ENCODE data around the gene EVX1.

The EVX1 gene

GRCh38 chr7:27242555-27243339 is at the start of gene EVX1:
EVX1 (plus strand) TSS chr7:27242802; CDS start chr7:27243031, 229 bp downstream.
- DNase-seq (ENCODE audit: low read depth in 3 of 3), result peak in 1 of 3 experiments; percentile 41

DNA sequence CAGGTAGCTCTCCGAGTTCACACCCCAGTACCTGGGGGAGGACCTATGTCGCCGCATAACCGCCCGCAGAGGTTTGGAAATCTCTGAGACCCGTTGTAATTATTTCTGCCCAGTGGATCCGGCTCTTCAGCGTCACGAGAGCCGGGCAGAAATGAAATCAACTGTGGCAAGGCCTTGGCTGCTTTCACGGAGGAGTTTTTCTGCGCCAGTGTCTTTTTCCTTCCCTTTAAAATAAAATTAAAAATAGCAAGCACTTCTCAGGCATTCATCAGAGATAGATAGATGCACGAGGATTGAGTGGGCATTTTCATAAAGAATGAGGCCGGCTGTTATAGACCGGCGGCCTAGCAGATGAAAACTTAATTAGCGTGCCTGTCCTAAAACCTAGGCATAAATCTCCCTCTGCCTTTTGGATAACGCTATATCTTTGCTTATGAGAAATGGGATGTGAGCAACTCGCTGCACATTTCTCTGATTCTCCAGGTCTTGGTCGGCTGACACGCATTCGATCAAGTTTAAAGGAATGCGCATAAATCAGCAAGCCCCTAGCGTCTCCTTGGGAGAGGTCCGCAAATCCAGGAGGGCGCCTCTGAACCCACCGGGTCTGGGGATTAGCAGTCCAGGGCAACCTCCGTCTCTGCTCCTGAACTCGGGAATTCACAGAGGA is 49.1 kb upstream of the EVX1 start:
- no peak for DNase-seq (ENCODE audit: low read depth in 3 of 3)

GRCh38 chr7:27194002-27194352 is 48.6 kb upstream of the EVX1 start:
- DNase-seq (ENCODE audit: low read depth in 3 of 3), result no peak

DNA sequence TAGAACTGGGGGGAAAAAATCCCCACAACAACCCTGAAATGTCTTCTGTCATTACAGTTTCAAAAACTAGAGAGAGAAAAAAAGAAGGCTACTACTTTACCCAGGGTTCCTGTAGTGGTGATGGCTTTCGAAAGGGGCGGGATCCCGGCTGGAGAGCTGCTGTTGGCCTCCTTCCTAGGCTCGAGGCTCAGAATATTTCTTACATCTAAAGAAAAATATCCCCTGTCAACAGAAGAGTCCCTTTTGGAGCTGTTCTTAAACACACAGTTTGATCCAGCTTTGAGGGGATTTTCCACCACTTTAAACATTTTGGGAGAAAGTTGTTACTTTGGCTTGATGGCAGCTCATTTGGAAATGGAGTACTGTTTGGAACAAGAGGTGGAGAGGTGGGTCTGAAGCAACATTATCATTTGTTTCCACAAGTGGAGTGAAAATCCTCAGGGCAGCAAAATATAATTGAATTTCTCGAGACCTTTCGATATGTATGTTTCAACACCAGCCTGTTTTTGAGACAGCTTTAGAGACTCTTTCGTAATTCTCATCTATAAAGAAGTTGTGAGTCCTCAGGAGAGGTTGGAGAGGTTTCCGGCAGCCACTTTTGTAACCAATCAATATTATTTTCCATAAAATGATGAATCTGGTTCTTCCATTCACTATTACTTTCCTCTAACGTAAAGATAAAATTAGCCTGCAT is 47.8 kb upstream of the EVX1 start:
- no peak for DNase-seq (ENCODE audit: low read depth in 3 of 3)

DNA sequence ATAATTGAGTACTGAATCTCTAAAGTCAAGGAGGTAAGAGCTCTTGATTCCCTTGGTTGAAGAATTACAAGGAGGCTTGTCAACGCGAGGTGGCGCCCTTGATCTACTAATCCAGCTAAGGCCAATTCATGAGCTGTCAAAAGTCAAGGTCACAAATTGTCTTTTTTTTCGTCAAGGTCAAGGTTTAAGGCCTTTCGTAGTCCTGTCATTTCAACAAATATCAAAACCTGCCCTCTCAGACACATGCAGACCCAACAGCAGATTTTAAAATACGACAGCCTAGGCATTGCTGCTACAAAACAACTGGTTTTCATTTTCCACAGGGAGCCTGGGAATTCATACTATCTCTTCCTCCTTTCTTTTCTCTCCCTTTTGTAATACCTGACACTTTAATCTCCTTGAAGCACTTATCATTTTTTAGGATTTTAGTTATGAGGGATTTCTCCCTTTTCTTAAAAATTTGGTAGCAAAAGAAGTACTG is 46.3 kb upstream of the EVX1 start:
- peak; percentile 60 to 83 (median 78) for DNase-seq (ENCODE audit: low read depth in 3 of 3)

- DNase-seq (ENCODE audit: low read depth in 3 of 3), result no peak
Observed at GRCh38 chr7:27197137-27198042, 45.2 kb upstream of the EVX1 start.

DNA sequence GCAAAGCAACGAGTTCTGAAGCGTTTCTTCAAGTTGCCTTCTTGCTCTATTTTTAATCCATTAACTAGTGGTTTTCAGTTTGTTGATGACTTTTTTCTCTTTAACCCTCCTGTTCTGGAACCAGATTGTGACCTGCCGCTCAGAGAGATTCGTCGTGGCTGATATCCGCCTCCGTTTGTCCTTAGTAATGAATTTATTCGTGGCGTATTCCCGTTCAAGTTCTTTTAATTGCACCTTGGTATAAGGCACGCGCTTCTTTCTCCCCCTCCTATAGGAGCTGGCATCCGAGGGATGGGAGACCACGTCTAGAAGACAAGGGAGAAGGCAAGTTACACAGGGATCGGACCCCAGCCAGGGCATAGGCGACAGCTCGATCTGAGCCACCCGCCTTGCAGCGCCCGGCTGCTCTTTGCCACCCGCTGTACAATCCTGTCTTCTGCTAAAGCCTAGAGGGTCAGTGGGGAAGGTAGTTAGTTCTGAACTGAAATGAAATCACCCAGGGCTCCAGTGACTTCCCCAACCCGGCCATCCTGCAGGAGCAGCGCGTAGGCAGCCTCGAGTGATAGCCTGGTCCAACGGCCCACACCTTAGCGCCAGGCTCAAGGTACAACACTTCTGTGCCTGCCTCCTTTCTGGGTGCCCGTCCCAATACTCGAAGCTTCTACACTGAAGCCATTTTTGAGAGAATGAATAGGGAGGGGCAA is 44.3 kb upstream of the EVX1 start:
- DNase-seq (ENCODE audit: low read depth in 3 of 3), result no peak

DNA sequence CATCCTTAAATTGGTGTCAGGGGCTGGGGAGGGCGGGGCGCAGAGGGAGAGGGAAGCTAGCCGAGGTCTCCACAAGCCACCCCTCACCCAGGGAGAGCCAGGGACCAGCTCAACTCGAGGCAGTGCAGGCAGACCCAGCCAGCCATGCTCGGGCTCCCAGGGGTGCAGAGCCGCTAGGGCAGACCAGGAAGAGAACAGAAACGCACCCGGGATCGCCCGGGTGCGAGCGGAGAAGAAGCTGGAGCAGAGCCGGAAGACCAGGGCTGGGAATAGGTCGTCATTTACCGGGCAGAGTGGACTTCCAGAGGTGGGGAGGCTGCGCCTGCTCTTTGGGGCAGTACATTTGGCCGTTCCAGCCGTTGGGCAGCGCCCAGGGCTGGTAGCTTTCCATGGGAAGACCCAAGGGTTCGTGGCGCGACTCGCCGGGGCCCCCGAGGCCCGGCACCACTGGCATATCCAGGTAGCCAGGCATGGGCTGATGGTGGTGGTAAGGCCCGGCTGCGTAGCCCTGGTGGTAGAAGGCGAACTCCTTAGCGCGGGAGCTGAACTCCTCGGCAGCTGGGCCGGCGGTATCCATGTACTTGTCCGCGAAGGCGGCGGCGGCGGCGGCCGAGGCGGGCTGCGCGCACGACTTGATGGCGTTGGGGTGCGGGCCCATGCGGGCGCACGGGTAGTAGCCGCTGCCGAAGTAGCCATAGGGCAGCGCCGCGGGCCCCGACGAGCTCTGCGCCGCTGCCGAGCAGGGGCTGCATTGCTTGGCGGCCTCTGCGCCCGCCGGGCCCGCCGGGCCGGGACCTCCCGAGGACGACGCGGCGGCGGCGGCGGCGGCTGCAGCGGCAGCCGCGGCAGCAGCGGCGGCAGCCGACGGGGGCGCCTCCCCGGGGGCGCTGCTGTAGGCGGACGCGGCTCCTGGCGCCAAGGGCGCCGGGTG is 43.5 kb upstream of the EVX1 start:
- DNase-seq (ENCODE audit: low read depth in 3 of 3), result no peak

DNA sequence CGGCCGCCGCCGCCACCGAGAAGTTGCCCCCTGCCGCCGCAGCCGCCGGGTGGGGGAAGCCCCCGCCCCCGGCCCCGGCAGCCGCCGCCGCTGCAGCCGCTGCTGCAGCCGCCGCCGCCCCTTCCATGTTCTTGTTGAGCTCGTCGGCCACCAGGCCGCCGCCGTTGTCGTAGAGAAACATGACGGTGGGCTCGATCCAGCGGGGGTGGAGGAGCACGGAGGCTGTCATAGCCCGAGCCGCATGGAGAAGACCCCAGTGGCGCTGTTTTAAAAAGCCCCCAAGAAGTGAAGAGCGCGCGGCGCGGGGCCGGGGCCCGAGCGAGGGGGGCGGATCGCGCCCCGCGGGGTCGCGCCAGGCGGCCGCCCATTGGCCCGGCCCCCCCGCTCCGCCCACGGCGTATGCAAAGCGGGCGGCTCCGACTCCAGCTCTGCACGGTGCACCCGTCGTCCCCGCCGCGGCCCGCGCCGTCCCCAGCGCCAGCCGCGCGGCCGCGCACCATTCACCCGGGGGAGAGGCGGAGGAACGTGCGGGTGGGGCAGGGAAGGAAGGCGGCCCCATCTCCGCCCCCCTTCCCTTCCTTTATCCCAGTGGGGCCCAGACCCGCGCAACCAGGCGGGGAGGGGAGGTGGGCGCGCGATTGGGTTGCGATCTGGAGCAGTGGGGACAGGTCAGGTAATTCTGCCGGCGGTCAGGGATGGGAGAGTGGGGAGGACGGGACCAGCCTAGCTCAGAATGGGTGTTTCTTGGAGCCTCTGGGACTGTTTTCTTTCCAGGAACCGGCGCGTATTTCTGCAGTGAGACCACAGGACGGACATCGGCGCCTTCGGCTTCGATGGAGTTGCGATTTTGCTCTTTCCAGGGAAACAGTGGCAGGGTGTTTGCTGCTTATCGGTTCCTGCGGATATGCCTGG is 42.5 kb upstream of the EVX1 start, which contains the start of gene HOXA13:
TSS of gene HOXA13 (minus strand) at position 243 of the 912 bp plus-strand sequence. CDS start at position 229, 14 bp downstream.
- DNase-seq (ENCODE audit: low read depth in 3 of 3), result no peak

DNA sequence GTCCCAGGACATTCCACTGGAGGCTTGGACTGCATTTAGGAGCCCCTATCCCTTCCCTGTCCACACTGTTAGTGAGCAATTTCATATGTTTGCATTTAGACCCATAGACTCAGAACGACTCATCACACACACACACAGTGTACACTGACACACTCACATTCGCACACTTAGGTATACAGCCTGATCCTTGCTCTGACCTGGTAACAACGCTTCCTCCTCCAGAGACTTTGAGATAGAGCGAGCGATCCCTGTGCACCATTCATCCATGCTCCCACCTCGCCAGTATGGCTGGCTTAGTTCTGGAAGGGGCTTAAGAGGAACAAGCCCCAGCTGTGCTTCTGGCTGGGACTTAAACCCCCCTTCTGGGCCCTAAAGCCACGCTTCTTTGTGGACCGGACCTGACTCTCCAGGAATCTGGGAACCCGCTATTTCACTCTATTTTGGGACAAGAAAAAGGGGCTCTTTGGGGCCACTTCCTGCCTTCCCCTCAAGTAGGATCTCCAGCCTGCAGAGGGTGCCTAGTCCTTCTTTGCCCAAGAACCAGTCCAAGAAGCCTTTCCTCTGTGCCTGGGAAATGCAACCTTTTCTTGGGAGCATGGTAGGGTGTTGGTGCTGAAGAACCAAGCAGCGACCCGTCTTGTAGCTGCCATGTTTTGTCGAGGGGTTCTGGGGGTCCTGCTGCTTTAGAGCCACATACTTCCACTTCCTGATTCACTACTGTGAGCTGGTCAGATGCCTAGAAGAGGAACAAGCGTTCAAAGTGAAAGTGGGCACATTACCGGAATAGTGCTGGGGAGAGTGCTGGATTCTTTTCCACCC is 41.6 kb upstream of the EVX1 start:
- DNase-seq (ENCODE audit: low read depth in 3 of 3), result no peak

- no peak for DNase-seq (ENCODE audit: low read depth in 3 of 3)
Observed at GRCh38 chr7:27201580-27202017, 41.0 kb upstream of the EVX1 start.

DNA sequence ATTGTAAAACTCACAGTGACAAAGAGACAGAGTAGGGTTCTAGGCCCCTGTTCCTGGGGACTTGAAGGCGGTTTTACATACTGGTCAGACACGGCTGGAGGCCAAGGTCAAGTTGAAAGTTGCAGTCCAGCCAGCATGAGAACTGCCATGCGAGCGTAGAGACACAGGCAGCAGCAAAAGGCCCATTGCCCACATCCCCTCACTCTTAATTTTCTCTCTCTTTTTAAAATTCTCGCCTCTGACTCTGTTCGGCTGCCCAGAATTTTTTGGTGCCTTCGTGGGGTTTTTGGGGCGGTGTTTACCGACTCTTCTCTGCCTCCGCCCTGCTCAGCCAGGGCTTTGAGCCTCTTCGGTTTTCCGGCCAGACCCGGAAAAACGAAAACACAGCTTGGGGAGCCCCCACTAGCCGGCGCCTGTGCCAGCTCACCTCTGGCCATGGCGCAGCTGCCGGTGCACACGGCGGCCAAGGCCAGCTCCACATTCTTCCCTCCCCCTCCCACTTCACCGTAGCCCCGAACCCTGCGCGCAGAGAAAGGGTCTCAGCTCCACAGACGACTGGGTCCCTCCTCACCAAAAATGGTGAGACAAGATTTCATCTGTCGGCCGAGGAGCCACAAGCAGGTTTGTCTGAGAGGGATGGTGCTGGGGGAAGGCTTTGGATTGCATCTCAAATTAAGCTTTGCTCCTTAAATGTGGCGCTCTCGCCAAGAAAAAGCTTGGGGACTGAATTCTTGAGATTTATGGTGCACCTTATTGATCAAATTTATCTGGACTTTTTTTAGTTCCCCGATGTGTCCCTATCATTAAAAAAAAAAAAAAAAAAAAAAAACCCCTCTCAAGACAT is 40.4 kb upstream of the EVX1 start:
- no peak for DNase-seq (ENCODE audit: low read depth in 3 of 3)

DNA sequence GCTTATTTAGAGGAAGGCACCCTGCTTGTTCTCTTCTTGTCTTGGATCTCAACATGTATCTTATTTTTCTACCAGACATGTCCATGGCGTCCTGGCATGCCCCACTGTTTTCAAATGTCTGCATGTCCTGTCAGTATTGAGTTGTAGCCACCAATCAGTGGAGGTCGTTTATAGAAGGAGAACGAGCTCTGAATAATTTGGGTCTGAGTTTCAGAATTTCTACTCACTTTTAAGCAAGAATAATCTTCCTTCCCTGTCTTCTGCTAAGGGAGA is 39.8 kb upstream of the EVX1 start:
- no peak for DNase-seq (ENCODE audit: low read depth in 3 of 3)

DNA sequence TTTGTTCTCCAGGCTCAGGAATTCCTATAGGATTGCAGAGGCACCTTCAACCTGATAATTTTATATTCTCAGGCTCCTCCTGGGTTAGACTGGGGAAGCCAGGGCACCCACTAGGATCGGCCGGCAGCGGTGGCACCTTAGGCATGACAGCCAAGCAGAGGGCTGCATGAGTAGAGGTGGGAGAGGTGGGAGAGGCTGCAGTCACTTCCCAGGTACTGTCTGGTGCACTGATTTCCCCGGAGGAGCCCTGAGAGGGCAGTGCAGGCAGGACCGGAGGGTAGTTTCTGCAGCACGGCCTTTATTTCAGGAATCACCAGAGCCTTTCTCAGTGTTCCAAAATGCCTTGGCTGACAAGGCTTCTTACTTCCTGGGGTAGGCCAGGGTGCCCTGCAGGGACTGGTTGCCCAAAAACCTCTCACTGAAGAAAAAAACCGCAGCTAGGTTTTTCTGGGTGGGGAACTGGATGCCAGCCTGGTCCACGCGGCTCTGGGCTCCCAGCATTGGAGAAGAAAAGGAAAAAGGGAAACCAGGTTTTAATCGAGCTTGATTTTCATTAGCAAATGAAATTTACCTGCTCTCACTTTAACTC is 39.1 kb upstream of the EVX1 start:
- no peak for DNase-seq (ENCODE audit: low read depth in 3 of 3)

GRCh38 chr7:27203964-27204594 is 38.5 kb upstream of the EVX1 start:
- no peak for DNase-seq (ENCODE audit: low read depth in 3 of 3)

- no peak for DNase-seq (ENCODE audit: low read depth in 3 of 3)
Observed at GRCh38 chr7:27204851-27205322, 37.7 kb upstream of the EVX1 start.
